Mesendoderm (in vitro differentiated cells): ENCODE data around the gene SHOC1.

Experiments
- DNase-seq: peaks from one replicate; pipeline ENCODE4 v3.0.0; 2013
- H2AK5ac ChIP-seq: 2 replicates; pipeline ENCODE4 v1.6.1; 2013; ENCODE audit warnings: low read length, inconsistent platforms
- H2BK120ac ChIP-seq: 2 replicates; pipeline ENCODE4 v1.6.1; 2013; ENCODE audit warnings: low read depth, mild to moderate bottlenecking, low read length, moderate library complexity, mixed read lengths
- H2BK15ac ChIP-seq: replicated peaks from 2 replicates; pipeline ENCODE4 v1.6.1; 2013; ENCODE audit warnings: low read depth, mild to moderate bottlenecking, moderate library complexity
- H2BK5ac ChIP-seq: 2 replicates; pipeline ENCODE4 v1.6.1; 2013; ENCODE audit warnings: low read length, inconsistent platforms
- H3K18ac ChIP-seq: 2 replicates; pipeline ENCODE4 v1.6.1; 2013; ENCODE audit warnings: mild to moderate bottlenecking, low read length, mixed read lengths
- H3K23ac ChIP-seq: one replicate; pipeline ENCODE4 v1.6.1; 2013; ENCODE audit warnings: low read length
- H3K27ac ChIP-seq: 2 replicates; pipeline ENCODE4 v1.5.1; 2013; ENCODE audit warnings: low read depth, mild to moderate bottlenecking, inconsistent platforms, low read length, moderate library complexity
- H3K27me3 ChIP-seq: 2 replicates; pipeline ENCODE4 v1.6.1; 2013; ENCODE audit warnings: low read length, control low read depth, mild to moderate bottlenecking, inconsistent platforms; ENCODE audit not compliant: insufficient read depth, poor library complexity
- H3K36me3 ChIP-seq: 2 replicates; pipeline ENCODE4 v1.6.1; 2013; ENCODE audit warnings: low read length, inconsistent platforms; ENCODE audit not compliant: control insufficient read depth, insufficient read depth
- H3K4ac ChIP-seq: one replicate; pipeline ENCODE4 v1.6.1; 2013; ENCODE audit warnings: low read depth, mild to moderate bottlenecking, low read length, moderate library complexity
- H3K4me1 ChIP-seq: 2 replicates; pipeline ENCODE4 v1.6.1; 2013; ENCODE audit warnings: low read depth, low read length, inconsistent platforms; ENCODE audit not compliant: control insufficient read depth
- H3K4me2 ChIP-seq: 2 replicates; pipeline ENCODE4 v1.6.1; 2013; ENCODE audit warnings: low read length
- H3K4me3 ChIP-seq: 2 replicates; pipeline ENCODE4 v1.5.1; 2013; ENCODE audit warnings: mild to moderate bottlenecking, low read length
- H3K56ac ChIP-seq: one replicate; pipeline ENCODE4 v1.6.1; 2013; ENCODE audit warnings: low read length
- H3K79me1 ChIP-seq: 2 replicates; pipeline ENCODE4 v1.6.1; 2013; ENCODE audit warnings: low read length, inconsistent platforms
- H3K79me2 ChIP-seq: 2 replicates; pipeline ENCODE4 v1.6.1; 2013; ENCODE audit warnings: mild to moderate bottlenecking, low read length; ENCODE audit not compliant: control insufficient read depth, insufficient read depth
- H3K9ac ChIP-seq: 2 replicates; pipeline ENCODE4 v1.6.1; 2013; ENCODE audit warnings: low read length, inconsistent platforms
- H4K5ac ChIP-seq: one replicate; pipeline ENCODE4 v1.6.1; 2013; ENCODE audit warnings: low read length
- H4K8ac ChIP-seq: one replicate; pipeline ENCODE4 v1.6.1; 2013; ENCODE audit warnings: low read depth, mild to moderate bottlenecking, control low read depth, low read length, moderate library complexity
- WGBS: extraction: QIAGEN DNeasy Blood & Tissue Kit; methylation state at CpG from one replicate; pipeline ENCODE4 v1.1.7; 2013; ENCODE audit warnings: low lambda C conversion rate, missing lambda C conversion rate; ENCODE audit not compliant: insufficient coverage; ENCODE audit errors: extremely low coverage; 5-methylcytosine and 5-hydroxymethylcytosine counted together

SHOC1 gene

DNA sequence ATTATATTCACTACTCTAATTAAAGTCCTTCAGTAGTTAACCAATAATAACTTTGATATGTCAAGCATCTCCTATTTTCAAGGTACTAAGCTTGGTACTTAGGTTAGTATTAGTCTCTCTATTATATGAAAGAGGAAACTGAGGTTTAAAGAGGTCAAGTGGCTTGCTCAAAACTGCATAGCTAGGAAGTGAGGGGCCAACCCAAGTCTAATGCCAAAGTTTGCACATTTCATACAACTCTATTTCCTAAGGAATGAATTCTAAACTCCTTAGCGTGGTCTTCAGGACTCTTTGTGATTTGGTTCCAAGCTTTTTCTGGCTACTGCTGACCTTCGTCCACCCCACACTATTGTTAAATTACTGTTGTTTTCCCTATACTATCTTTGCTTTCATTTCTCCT lies 9.9 kb upstream of the SHOC1 start:
- Histone ChIP-seq H3K4me2 (no peak overlapping the region), H4K5ac (no peak overlapping the region)

DNA sequence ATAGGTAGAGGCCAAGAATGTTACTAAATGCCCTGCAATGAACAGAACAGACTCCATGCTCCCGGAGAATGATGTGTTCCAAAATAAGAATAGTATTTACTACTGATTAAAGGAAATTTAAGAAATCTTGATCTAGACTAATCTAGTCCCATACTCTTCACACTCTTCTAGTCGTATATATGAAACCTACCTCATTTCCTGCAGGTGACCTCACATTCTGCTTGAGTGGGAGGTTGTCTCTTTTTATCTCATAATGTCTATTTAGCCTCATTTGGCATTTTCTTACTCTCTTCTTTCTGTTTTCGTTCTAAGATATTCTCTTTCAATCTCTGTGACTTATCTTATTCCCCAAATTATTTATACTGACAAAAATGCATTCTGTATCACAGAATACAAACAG lies 9.2 kb upstream of the SHOC1 start:
- H3K56ac ChIP-seq, result no peak overlapping the region
- H3K23ac ChIP-seq, result no peak overlapping the region
- H4K5ac ChIP-seq, result no peak overlapping the region
- no peak overlapping the region for H3K18ac ChIP-seq
- no peak overlapping the region for H3K4me3 ChIP-seq
- H4K8ac ChIP-seq, result no peak overlapping the region
- no peak overlapping the region for H3K4ac ChIP-seq
- H2BK120ac ChIP-seq, result no peak overlapping the region
- no peak overlapping the region for H2BK15ac ChIP-seq
- H2BK5ac ChIP-seq, result no peak overlapping the region
- H3K27me3 ChIP-seq, result no peaks in the 10 kb centered on the region
- H3K4me1 ChIP-seq, result no peaks in the 10 kb centered on the region
- WGBS, result no CpG with 5 or more reads among the region's 3 CpGs
- no peaks in the 10 kb centered on the region for H3K79me1 ChIP-seq
- H3K27ac ChIP-seq, result no peak overlapping the region
- no peak overlapping the region for H3K4me2 ChIP-seq
- H3K36me3 ChIP-seq, result no peaks in the 10 kb centered on the region
- H2AK5ac ChIP-seq, result no peak overlapping the region
- DNase-seq, result no peak
- H3K9ac ChIP-seq, result no peak overlapping the region
- no peaks in the 10 kb centered on the region for H3K79me2 ChIP-seq

More for the DNA sequence above, 9.9 kb upstream of the SHOC1 start:
- Histone ChIP-seq H2BK15ac (no peak overlapping the region), H3K27me3 (no peaks in the 10 kb centered on the region), H3K56ac (no peak overlapping the region), H3K79me1 (no peaks in the 10 kb centered on the region), H3K18ac (no peak overlapping the region), H3K4ac (no peak overlapping the region), H3K27ac (no peak overlapping the region), H3K36me3 (no peaks in the 10 kb centered on the region), H2AK5ac (no peak overlapping the region), H2BK5ac (no peak overlapping the region), H3K9ac (no peak overlapping the region), H3K4me3 (no peak overlapping the region), H3K4me1 (no peaks in the 10 kb centered on the region), H3K23ac (no peak overlapping the region), H4K8ac (no peak overlapping the region), H2BK120ac (no peak overlapping the region), H3K79me2 (no peaks in the 10 kb centered on the region)
- WGBS, result no CpG with 5 or more reads among the region's 2 CpGs
- no peak for DNase-seq

- Histone ChIP-seq H3K4me2 (no peak overlapping the region), H3K4me3 (no peak overlapping the region), H2AK5ac (no peak overlapping the region), H3K23ac (no peak overlapping the region), H3K27ac (no peak overlapping the region), H2BK120ac (no peak overlapping the region), H3K79me2 (no peaks in the 10 kb centered on the region), H3K79me1 (no peaks in the 10 kb centered on the region), H4K5ac (no peak overlapping the region), H3K27me3 (no peaks in the 10 kb centered on the region), H3K4me1 (no peaks in the 10 kb centered on the region), H3K18ac (no peak overlapping the region), H2BK15ac (no peak overlapping the region), H3K56ac (no peak overlapping the region), H2BK5ac (no peak overlapping the region), H3K4ac (no peak overlapping the region), H3K9ac (no peak overlapping the region), H3K36me3 (no peaks in the 10 kb centered on the region), H4K8ac (no peak overlapping the region)
- no peak for DNase-seq
- WGBS, result no CpG with 5 or more reads among the region's 1 CpG
Observed at GRCh38 chr9:111799915-111800526, 5.3 kb upstream of the SHOC1 start.

- DNase-seq, result no peak
- H3K4me2 ChIP-seq, result no peak overlapping the region
- no peak overlapping the region for H2BK15ac ChIP-seq
- H3K23ac ChIP-seq, result no peak overlapping the region
- H3K79me1 ChIP-seq, result no peaks in the 10 kb centered on the region
- H3K79me2 ChIP-seq, result no peaks in the 10 kb centered on the region
- no peak overlapping the region for H2BK5ac ChIP-seq
- no peaks in the 10 kb centered on the region for H3K4me1 ChIP-seq
- H3K4me3 ChIP-seq, result no peak overlapping the region
- H3K27ac ChIP-seq, result no peak overlapping the region
- no peak overlapping the region for H4K5ac ChIP-seq
- no peak overlapping the region for H3K9ac ChIP-seq
- no peak overlapping the region for H3K4ac ChIP-seq
- no peaks in the 10 kb centered on the region for H3K36me3 ChIP-seq
- no peaks in the 10 kb centered on the region for H3K27me3 ChIP-seq
- no peak overlapping the region for H3K18ac ChIP-seq
- no peak overlapping the region for H3K56ac ChIP-seq
- no peak overlapping the region for H2AK5ac ChIP-seq
- no peak overlapping the region for H2BK120ac ChIP-seq
- no peak overlapping the region for H4K8ac ChIP-seq
Observed at GRCh38 chr9:111799506-111799905, 4.8 kb upstream of the SHOC1 start.

- no peak overlapping the region for H4K8ac ChIP-seq
- no peaks in the 10 kb centered on the region for H3K36me3 ChIP-seq
- H3K18ac ChIP-seq, result no peak overlapping the region
- no peaks in the 10 kb centered on the region for H3K27me3 ChIP-seq
- no peak overlapping the region for H3K4me3 ChIP-seq
- no peak overlapping the region for H3K23ac ChIP-seq
- no peak overlapping the region for H3K9ac ChIP-seq
- H2AK5ac ChIP-seq, result no peak overlapping the region
- H3K4ac ChIP-seq, result no peak overlapping the region
- no peak overlapping the region for H2BK15ac ChIP-seq
- no peak overlapping the region for H2BK5ac ChIP-seq
- H3K79me1 ChIP-seq, result no peaks in the 10 kb centered on the region
- no peaks in the 10 kb centered on the region for H3K79me2 ChIP-seq
- no peak overlapping the region for H3K4me2 ChIP-seq
- H3K56ac ChIP-seq, result no peak overlapping the region
- H3K27ac ChIP-seq, result no peak overlapping the region
- no peaks in the 10 kb centered on the region for H3K4me1 ChIP-seq
- no peak for DNase-seq
- H2BK120ac ChIP-seq, result no peak overlapping the region
- no peak overlapping the region for H4K5ac ChIP-seq
Observed at GRCh38 chr9:111798786-111799185, 4.0 kb upstream of the SHOC1 start.

DNA sequence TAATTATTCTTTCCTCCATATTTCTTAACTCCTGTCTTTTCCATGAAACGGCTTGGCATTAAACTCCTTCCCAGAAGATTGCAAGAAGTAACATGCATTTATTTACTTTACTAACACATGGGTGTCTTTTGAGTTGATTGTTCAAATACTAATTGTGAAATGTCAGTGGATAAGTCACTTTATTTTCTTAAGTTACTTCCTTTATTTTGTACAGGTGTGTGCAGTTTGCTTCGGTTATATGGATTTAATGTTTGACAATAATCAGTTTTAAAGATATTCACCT lies 761 bp upstream of the SHOC1 start:
- Histone ChIP-seq H4K8ac (no peak overlapping the region), H3K79me2 (no peaks in the 10 kb centered on the region), H3K27me3 (no peaks in the 10 kb centered on the region), H3K4me2 (no peak overlapping the region), H3K4me1 (no peaks in the 10 kb centered on the region), H3K56ac (no peak overlapping the region), H2AK5ac (no peak overlapping the region), H4K5ac (no peak overlapping the region), H3K4ac (no peak overlapping the region), H3K79me1 (no peaks in the 10 kb centered on the region), H2BK15ac (no peak overlapping the region), H3K9ac (no peak overlapping the region), H3K4me3 (no peak overlapping the region), H3K27ac (no peak overlapping the region), H2BK120ac (no peak overlapping the region), H2BK5ac (no peak overlapping the region), H3K36me3 (no peaks in the 10 kb centered on the region), H3K23ac (no peak overlapping the region), H3K18ac (no peak overlapping the region)
- no CpG with 5 or more reads among the region's 2 CpGs for WGBS
- DNase-seq, result no peak
